GM10248 (cell line): ENCODE results near the gene REEP1.

Experiments
- CTCF ChIA-PET: fragments of 300-600 bp; sonication (Branson Sonifier 250); formaldehyde crosslinking; extraction: SDS; loops from one replicate; lab custom pipeline; 2021; ENCODE audit warnings: antibody characterized with exemption; lab: Yijun Ruan, JAX
- POLR2A ChIA-PET: fragments of 350-650 bp; sonication (Branson Sonifier 250); formaldehyde crosslinking; extraction: SDS; loops from one replicate; lab custom pipeline; 2020; ENCODE audit warnings: antibody characterized with exemption; lab: Yijun Ruan, JAX
- DNase-seq: peaks from one replicate; pipeline ENCODE4 v3.0.0; 2012; ENCODE audit errors: extremely low spot score
- TF ChIP-seq, protein P1 (sequence below): IDR thresholded peaks from 2 replicates; pipeline ENCODE4 v1.5.1; 2012; ENCODE audit warnings: mild to moderate bottlenecking, low read depth; ENCODE audit errors: extremely low read depth, missing control alignments, control extremely low read depth

REEP1 gene

GRCh38 chr2:86305195-86305914, 32.1 kb downstream of the REEP1 start:
- ChIA-PET POLR2A (no interaction called here), CTCF (interaction anchor here (1.0 to 2.1 kb wide), 4 partner anchors 8 to 89 kb away, joined by 3 to 9 read pairs (median 6); no protein-coding TSS in a partner anchor)
- DNase-seq = no peak
- TF ChIP-seq, protein P1, sequence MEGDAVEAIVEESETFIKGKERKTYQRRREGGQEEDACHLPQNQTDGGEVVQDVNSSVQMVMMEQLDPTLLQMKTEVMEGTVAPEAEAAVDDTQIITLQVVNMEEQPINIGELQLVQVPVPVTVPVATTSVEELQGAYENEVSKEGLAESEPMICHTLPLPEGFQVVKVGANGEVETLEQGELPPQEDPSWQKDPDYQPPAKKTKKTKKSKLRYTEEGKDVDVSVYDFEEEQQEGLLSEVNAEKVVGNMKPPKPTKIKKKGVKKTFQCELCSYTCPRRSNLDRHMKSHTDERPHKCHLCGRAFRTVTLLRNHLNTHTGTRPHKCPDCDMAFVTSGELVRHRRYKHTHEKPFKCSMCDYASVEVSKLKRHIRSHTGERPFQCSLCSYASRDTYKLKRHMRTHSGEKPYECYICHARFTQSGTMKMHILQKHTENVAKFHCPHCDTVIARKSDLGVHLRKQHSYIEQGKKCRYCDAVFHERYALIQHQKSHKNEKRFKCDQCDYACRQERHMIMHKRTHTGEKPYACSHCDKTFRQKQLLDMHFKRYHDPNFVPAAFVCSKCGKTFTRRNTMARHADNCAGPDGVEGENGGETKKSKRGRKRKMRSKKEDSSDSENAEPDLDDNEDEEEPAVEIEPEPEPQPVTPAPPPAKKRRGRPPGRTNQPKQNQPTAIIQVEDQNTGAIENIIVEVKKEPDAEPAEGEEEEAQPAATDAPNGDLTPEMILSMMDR = no peak

- ChIA-PET CTCF (interaction anchor here (0.8 to 2.1 kb wide), 4 partner anchors 9 to 88 kb away, joined by 3 to 9 read pairs (median 6); no protein-coding TSS in a partner anchor), POLR2A (no interaction called here)
- TF ChIP-seq, protein P1 = no peak
- DNase-seq = no peak
Measured at GRCh38 chr2:86304416-86304815, 33.0 kb downstream of the REEP1 start.

- POLR2A ChIA-PET = no interaction called here
- TF ChIP-seq, protein P1 = no peak
- CTCF ChIA-PET = interaction anchor here (0.7 to 2.4 kb wide), 5 partner anchors 13 to 94 kb away, joined by 3 to 6 read pairs (median 4); no protein-coding TSS in a partner anchor
- no peak for DNase-seq
Measured at GRCh38 chr2:86302320-86302719, 35.1 kb downstream of the REEP1 start.

GRCh38 chr2:86301711-86302202, 35.7 kb downstream of the REEP1 start:
- TF ChIP-seq, protein P1 = no peak
- ChIA-PET POLR2A (no interaction called here), CTCF (interaction anchor here (1.2 to 2.4 kb wide), 5 partner anchors 9 to 86 kb away, joined by 3 to 6 read pairs (median 5); no protein-coding TSS in a partner anchor)
- no peak for DNase-seq

DNA sequence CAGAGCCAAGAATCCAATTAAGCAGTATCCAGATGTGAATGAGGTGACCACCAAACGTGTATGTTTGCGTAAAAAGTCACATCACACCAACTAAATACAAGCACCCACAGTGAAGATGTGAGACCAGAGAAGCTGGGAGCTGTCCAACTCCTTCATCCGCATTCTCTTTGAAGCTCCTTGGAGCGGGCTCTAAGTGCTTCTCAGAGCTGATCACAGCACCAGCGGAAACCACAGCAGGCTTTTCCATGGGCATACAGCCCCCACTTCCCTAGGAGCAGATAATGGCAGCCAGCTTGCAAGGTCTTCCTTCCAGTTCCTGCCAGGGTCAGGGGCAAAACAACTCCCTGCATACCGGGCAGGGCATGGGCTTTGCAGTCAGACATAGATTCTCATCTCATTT, 36.4 kb downstream of the REEP1 start:
- CTCF ChIA-PET = interaction anchor here (1.0 to 2.4 kb wide), 6 partner anchors 8 to 88 kb away, joined by 3 to 6 read pairs (median 4); no protein-coding TSS in a partner anchor
- TF ChIP-seq, protein P1 = no peak

DNA sequence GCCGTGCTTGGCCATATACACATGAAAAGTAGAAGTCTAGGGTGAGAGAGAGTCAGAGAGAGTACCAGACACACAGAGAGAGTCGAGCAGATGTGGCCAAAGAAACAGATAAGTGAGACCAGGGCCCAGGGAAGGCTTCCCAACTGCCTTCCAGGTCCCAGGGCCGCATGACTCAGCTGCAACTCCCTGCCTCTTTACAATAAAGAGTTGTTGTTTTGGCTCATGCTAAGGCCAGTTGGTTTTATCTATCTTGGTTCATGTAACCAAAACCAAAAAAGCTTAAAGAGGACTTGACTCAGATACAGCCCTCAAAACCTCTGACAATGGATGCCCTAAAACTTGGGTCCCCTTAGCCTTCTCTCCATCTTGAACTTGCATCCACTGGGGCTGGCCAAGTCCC, 36.9 kb downstream of the REEP1 start:
- CTCF ChIA-PET = interaction anchor here (1.0 to 6.2 kb wide), 6 partner anchors 9 to 88 kb away, joined by 3 to 83 read pairs (median 6); no protein-coding TSS in a partner anchor
- no peak for DNase-seq
- TF ChIP-seq, protein P1 = no peak
- POLR2A ChIA-PET = no interaction called here

More for the DNA sequence above, 36.4 kb downstream of the REEP1 start:
- POLR2A ChIA-PET = no interaction called here
- DNase-seq = no peak
